ENCODE measurements around the gene MARCHF9.

MARCHF9 gene

DNA sequence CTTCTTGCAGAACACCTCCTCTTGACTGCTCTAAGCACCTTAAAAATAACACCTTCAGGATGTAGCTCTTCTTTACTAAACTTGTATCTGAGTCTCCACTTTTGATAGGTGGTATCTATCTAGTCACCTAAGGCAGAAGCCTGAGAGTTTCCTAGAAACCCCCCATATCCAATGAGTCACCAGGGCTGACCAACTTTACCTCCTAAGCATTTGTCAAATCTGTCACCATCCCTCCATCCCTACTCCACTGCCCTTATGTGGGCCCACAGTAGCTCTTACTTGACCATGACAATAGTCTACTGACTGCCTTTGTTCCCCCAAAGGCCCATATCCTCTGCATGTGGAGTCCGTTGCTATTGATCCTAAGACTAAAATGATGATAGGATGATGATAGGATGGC is 47.7 kb downstream of the MARCHF9 start:
- no peak overlapping the region for H3K4me3 ChIP-seq (ENCODE audit: insufficient read depth in 1 of 2, low read depth in 1 of 2, low read length in 2 of 2)
- H3K14ac ChIP-seq (ENCODE audit: low read length in 2 of 2), result no peak overlapping the region
- H3K18ac ChIP-seq (ENCODE audit: low read depth in 1 of 2, low read length in 2 of 2), result no peak overlapping the region
- no peak overlapping the region for H3K4me2 ChIP-seq (ENCODE audit: low read length, poor library complexity, severe bottlenecking)
- H2BK5ac ChIP-seq (ENCODE audit: low read depth, low read length, poor library complexity, severe bottlenecking), result no peak overlapping the region
- H3K79me1 ChIP-seq (replicated peaks; ENCODE audit: low read length, poor library complexity, severe bottlenecking), result peaks cover 4% of the 10 kb centered on the region
- peak overlapping the region; percentile 47 for H4K91ac ChIP-seq (ENCODE audit: low read length)
- no peak overlapping the region for H4K8ac ChIP-seq (ENCODE audit: low read length)
- no peak overlapping the region for H2BK15ac ChIP-seq (ENCODE audit: low read depth, poor library complexity, severe bottlenecking)
- H3K9ac ChIP-seq (ENCODE audit: low read length), result no peak overlapping the region
- H2AFZ ChIP-seq (ENCODE audit: low read depth, low read length), result no peak overlapping the region
- H3K23ac ChIP-seq (ENCODE audit: low read length in 2 of 2), result no peak overlapping the region
- no peaks in the 10 kb centered on the region for H3K9me3 ChIP-seq (ENCODE audit: control insufficient read depth, low read length)
- H3K36me3 ChIP-seq (ENCODE audit: control insufficient read depth in 1 of 2, insufficient read depth in 2 of 2, low read depth in 1 of 2, low read length in 2 of 2), result peaks cover 22 to 82% of the 10 kb centered on the region in 2 experiments
- H2AK5ac ChIP-seq (ENCODE audit: low read length, severe bottlenecking), result no peak overlapping the region
- no CpG with 5 or more reads among the region's 1 CpG for WGBS
- no peaks in the 10 kb centered on the region for H3K27me3 ChIP-seq (ENCODE audit: control insufficient read depth in 1 of 2, insufficient read depth in 1 of 2, low read length in 2 of 2)
- no peak overlapping the region for H3K27ac ChIP-seq (ENCODE audit: low read length, poor library complexity, severe bottlenecking)
- no peak overlapping the region for H2BK12ac ChIP-seq (ENCODE audit: low read length in 2 of 2)
- no peak for DNase-seq
- no peak overlapping the region for H2BK120ac ChIP-seq (ENCODE audit: low read depth, low read length)
- H3K4me1 ChIP-seq (ENCODE audit: control insufficient read depth, insufficient read depth, low read depth, low read length), result peaks cover 2% of the 10 kb centered on the region
- H3K4ac ChIP-seq (ENCODE audit: low read depth in 1 of 2, low read length in 2 of 2), result no peak overlapping the region

DNA sequence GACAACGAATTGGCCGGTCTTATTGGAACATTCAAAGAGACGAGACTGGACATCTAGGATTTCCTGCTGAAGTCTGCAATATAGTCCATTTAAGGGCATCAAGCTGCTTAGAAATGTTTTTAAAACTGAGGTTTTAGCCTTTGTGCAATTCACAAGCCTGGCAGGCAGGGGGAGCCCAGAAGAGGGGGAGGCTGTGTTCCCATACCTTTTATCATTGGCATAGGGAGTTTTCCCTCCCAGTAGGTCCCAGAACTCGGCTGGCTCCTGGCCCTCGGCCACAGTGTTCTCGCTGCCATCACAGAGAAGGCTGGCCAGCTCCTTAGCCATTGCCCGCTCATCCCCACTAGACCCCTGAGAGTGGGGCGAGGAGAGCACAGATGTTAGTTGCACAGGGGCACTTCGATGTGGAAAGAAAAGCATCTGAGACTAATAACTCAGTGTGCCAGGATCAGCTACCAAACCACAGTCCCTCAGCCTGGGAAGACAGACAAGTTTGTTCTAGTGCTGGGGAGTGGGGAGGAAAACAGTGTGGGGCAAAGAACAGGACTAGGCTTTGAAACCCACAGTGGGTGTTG is 48.5 kb downstream of the MARCHF9 start:
- Histone ChIP-seq H2BK15ac (ENCODE audit: low read depth, poor library complexity, severe bottlenecking) (no peak overlapping the region), H3K4me3 (ENCODE audit: insufficient read depth in 1 of 2, low read depth in 1 of 2, low read length in 2 of 2) (no peak overlapping the region), H3K79me1 (replicated peaks; ENCODE audit: low read length, poor library complexity, severe bottlenecking) (peaks cover 4% of the 10 kb centered on the region), H3K4me2 (ENCODE audit: low read length, poor library complexity, severe bottlenecking) (no peak overlapping the region), H2AK5ac (ENCODE audit: low read length, severe bottlenecking) (no peak overlapping the region), H3K4ac (ENCODE audit: low read depth in 1 of 2, low read length in 2 of 2) (no peak overlapping the region), H3K9me3 (ENCODE audit: control insufficient read depth, low read length) (no peaks in the 10 kb centered on the region), H3K36me3 (ENCODE audit: control insufficient read depth in 1 of 2, insufficient read depth in 2 of 2, low read depth in 1 of 2, low read length in 2 of 2) (peaks cover 29 to 83% of the 10 kb centered on the region in 2 experiments), H2AFZ (ENCODE audit: low read depth, low read length) (no peak overlapping the region), H3K14ac (ENCODE audit: low read length in 2 of 2) (no peak overlapping the region), H3K4me1 (ENCODE audit: control insufficient read depth, insufficient read depth, low read depth, low read length) (peaks cover 2% of the 10 kb centered on the region), H2BK12ac (ENCODE audit: low read length in 2 of 2) (no peak overlapping the region), H3K18ac (ENCODE audit: low read depth in 1 of 2, low read length in 2 of 2) (no peak overlapping the region), H3K27ac (ENCODE audit: low read length, poor library complexity, severe bottlenecking) (no peak overlapping the region), H3K27me3 (ENCODE audit: control insufficient read depth in 1 of 2, insufficient read depth in 1 of 2, low read length in 2 of 2) (no peaks in the 10 kb centered on the region), H2BK5ac (ENCODE audit: low read depth, low read length, poor library complexity, severe bottlenecking) (no peak overlapping the region), H3K9ac (ENCODE audit: low read length) (peak overlapping the region; percentile 9), H3K23ac (ENCODE audit: low read length in 2 of 2) (no peak overlapping the region), H4K8ac (ENCODE audit: low read length) (no peak overlapping the region), H4K91ac (ENCODE audit: low read length) (no peak overlapping the region), H2BK120ac (ENCODE audit: low read depth, low read length) (no peak overlapping the region)
- 64% methylated on average over 9 of the region's 9 CpGs for WGBS
- DNase-seq, result peak; percentile 64

DNA sequence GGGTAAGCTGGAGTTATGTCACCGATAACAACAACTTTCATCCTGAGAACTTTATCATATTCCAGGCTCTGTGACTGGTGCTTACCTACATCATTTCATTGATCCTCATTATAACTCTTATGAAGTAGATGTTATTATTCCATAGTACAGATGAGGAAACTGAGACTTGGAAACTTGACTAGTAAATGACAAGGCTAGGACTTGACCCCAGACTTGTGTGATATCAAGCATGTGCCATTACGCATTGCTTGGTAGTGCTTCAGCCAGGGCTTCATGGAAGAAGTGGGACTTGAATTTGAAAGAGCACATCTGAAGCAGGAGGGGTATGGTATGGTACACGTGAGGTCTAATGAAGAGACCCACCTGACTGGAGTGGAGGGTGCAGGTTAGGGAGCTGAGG is 51.8 kb downstream of the MARCHF9 start:
- no peak overlapping the region for H3K14ac ChIP-seq (ENCODE audit: low read length in 2 of 2)
- H2AFZ ChIP-seq (ENCODE audit: low read depth, low read length), result no peak overlapping the region
- WGBS, result 97% methylated on average over 2 of the region's 3 CpGs
- no peak overlapping the region for H2BK15ac ChIP-seq (ENCODE audit: low read depth, poor library complexity, severe bottlenecking)
- H3K4me3 ChIP-seq (ENCODE audit: insufficient read depth in 1 of 2, low read depth in 1 of 2, low read length in 2 of 2), result no peak overlapping the region
- H3K23ac ChIP-seq (ENCODE audit: low read length in 2 of 2), result no peak overlapping the region
- H2AK5ac ChIP-seq (ENCODE audit: low read length, severe bottlenecking), result no peak overlapping the region
- peaks cover 4% of the 10 kb centered on the region for H3K79me1 ChIP-seq (replicated peaks; ENCODE audit: low read length, poor library complexity, severe bottlenecking)
- H3K9ac ChIP-seq (ENCODE audit: low read length), result no peak overlapping the region
- H3K27me3 ChIP-seq (ENCODE audit: control insufficient read depth in 1 of 2, insufficient read depth in 1 of 2, low read length in 2 of 2), result no peaks in the 10 kb centered on the region
- H3K9me3 ChIP-seq (ENCODE audit: control insufficient read depth, low read length), result no peaks in the 10 kb centered on the region
- no peak overlapping the region for H4K8ac ChIP-seq (ENCODE audit: low read length)
- no peak overlapping the region for H4K91ac ChIP-seq (ENCODE audit: low read length)
- H2BK5ac ChIP-seq (ENCODE audit: low read depth, low read length, poor library complexity, severe bottlenecking), result no peak overlapping the region
- no peak for DNase-seq
- H3K4me1 ChIP-seq (ENCODE audit: control insufficient read depth, insufficient read depth, low read depth, low read length), result peaks cover 2% of the 10 kb centered on the region
- no peak overlapping the region for H3K4me2 ChIP-seq (ENCODE audit: low read length, poor library complexity, severe bottlenecking)
- no peak overlapping the region for H3K4ac ChIP-seq (ENCODE audit: low read depth in 1 of 2, low read length in 2 of 2)
- no peak overlapping the region for H2BK12ac ChIP-seq (ENCODE audit: low read length in 2 of 2)
- H3K27ac ChIP-seq (ENCODE audit: low read length, poor library complexity, severe bottlenecking), result no peak overlapping the region
- H3K36me3 ChIP-seq (ENCODE audit: control insufficient read depth in 1 of 2, insufficient read depth in 2 of 2, low read depth in 1 of 2, low read length in 2 of 2), result peaks cover 41 to 89% of the 10 kb centered on the region in 2 experiments
- no peak overlapping the region for H3K18ac ChIP-seq (ENCODE audit: low read depth in 1 of 2, low read length in 2 of 2)
- no peak overlapping the region for H2BK120ac ChIP-seq (ENCODE audit: low read depth, low read length)

DNA sequence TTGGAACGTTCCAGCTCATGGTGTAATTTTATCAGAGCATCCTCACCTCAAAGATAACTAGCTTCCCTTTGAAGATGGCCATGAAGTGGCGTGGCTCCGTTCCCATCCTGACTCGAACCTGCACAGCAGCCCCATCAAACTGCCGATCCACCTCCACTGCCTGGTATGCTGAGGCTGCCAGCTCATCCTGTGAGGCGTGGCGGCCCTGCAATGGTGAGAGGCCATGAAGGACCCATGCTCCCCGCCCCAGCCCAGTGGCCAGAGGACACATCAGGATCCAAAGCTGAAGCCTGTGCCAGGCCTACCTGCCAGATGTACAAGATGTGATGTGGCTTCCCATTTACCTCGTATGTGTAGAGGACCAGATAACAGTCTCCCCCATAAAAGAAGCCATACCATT is 52.4 kb downstream of the MARCHF9 start:
- Histone ChIP-seq H3K36me3 (ENCODE audit: control insufficient read depth in 1 of 2, insufficient read depth in 2 of 2, low read depth in 1 of 2, low read length in 2 of 2) (peaks cover 36 to 89% of the 10 kb centered on the region in 2 experiments), H3K27ac (ENCODE audit: low read length, poor library complexity, severe bottlenecking) (no peak overlapping the region), H3K4me2 (ENCODE audit: low read length, poor library complexity, severe bottlenecking) (no peak overlapping the region), H3K18ac (ENCODE audit: low read depth in 1 of 2, low read length in 2 of 2) (no peak overlapping the region), H2BK12ac (ENCODE audit: low read length in 2 of 2) (no peak overlapping the region), H3K4ac (ENCODE audit: low read depth in 1 of 2, low read length in 2 of 2) (no peak overlapping the region), H2AFZ (ENCODE audit: low read depth, low read length) (no peak overlapping the region), H3K14ac (ENCODE audit: low read length in 2 of 2) (no peak overlapping the region), H3K9me3 (ENCODE audit: control insufficient read depth, low read length) (no peaks in the 10 kb centered on the region), H2BK120ac (ENCODE audit: low read depth, low read length) (no peak overlapping the region), H3K9ac (ENCODE audit: low read length) (no peak overlapping the region), H2AK5ac (ENCODE audit: low read length, severe bottlenecking) (no peak overlapping the region), H3K4me1 (ENCODE audit: control insufficient read depth, insufficient read depth, low read depth, low read length) (peaks cover 2% of the 10 kb centered on the region), H3K79me1 (replicated peaks; ENCODE audit: low read length, poor library complexity, severe bottlenecking) (peaks cover 1% of the 10 kb centered on the region), H2BK5ac (ENCODE audit: low read depth, low read length, poor library complexity, severe bottlenecking) (no peak overlapping the region), H2BK15ac (ENCODE audit: low read depth, poor library complexity, severe bottlenecking) (no peak overlapping the region), H3K23ac (ENCODE audit: low read length in 2 of 2) (no peak overlapping the region), H4K8ac (ENCODE audit: low read length) (no peak overlapping the region), H3K27me3 (ENCODE audit: control insufficient read depth in 1 of 2, insufficient read depth in 1 of 2, low read length in 2 of 2) (no peaks in the 10 kb centered on the region), H3K4me3 (ENCODE audit: insufficient read depth in 1 of 2, low read depth in 1 of 2, low read length in 2 of 2) (no peak overlapping the region), H4K91ac (ENCODE audit: low read length) (no peak overlapping the region)
- 93% methylated on average over 9 of the region's 9 CpGs for WGBS
- DNase-seq, result no peak

Data from mesenchymal stem cell (in vitro differentiated cells and primary cell).